Brain microvascular endothelial cell (primary cell): ENCODE results near the gene COL24A1.
"Not testable (repeated sequence)": the region's sequence is repeated elsewhere in the genome, so short reads cannot be mapped to it uniquely, and the experiment has no call there.

Experiments
- DNase-seq: peaks from one replicate; pipeline ENCODE4 v3.0.0-alpha.2; 2020
- H3K27ac ChIP-seq: fragments of 250-450 bp; sonication (Bioruptor Pico); 2 replicates; pipeline ENCODE4 v1.5.1; 2020; ENCODE audit warnings: mild to moderate bottlenecking, moderate library complexity
- H3K27me3 ChIP-seq: fragments of 250-450 bp; sonication (Bioruptor Pico); replicated peaks from 2 replicates; pipeline ENCODE4 v1.5.1; 2020; ENCODE audit warnings: mild to moderate bottlenecking
- H3K36me3 ChIP-seq: fragments of 250-450 bp; sonication (Bioruptor Pico); replicated peaks from 2 replicates; pipeline ENCODE4 v1.5.1; 2020; ENCODE audit warnings: mild to moderate bottlenecking
- H3K4me3 ChIP-seq: 2 replicates; pipeline ENCODE4 v1.5.1; 2011; ENCODE audit warnings: low read depth, mild to moderate bottlenecking, control low read depth, low read length, moderate library complexity
- in situ Hi-C: cut with HindIII; loops from 2 replicates; pipeline ENCODE4 v1.10.0; 2017; ENCODE audit warnings: low sequenced_read_pairs, low pct_ligation_motif_present
- TF ChIP-seq, protein P1 (sequence below): IDR thresholded peaks from 2 replicates; pipeline ENCODE4 v1.5.1; 2011; ENCODE audit warnings: low read depth, mild to moderate bottlenecking, moderate library complexity, low read length, control low read depth, inconsistent platforms; ENCODE audit errors: missing control alignments

Gene COL24A1

GRCh38 chr1:86085741-86086409, 70.7 kb downstream of the COL24A1 start:
- Histone ChIP-seq H3K27ac (no peak overlapping the region), H3K27me3 (no peaks in the 10 kb centered on the region), H3K4me3 (no peak overlapping the region), H3K36me3 (no peaks in the 10 kb centered on the region)
- in situ Hi-C loops: no loop called here
- TF ChIP-seq, protein P1, sequence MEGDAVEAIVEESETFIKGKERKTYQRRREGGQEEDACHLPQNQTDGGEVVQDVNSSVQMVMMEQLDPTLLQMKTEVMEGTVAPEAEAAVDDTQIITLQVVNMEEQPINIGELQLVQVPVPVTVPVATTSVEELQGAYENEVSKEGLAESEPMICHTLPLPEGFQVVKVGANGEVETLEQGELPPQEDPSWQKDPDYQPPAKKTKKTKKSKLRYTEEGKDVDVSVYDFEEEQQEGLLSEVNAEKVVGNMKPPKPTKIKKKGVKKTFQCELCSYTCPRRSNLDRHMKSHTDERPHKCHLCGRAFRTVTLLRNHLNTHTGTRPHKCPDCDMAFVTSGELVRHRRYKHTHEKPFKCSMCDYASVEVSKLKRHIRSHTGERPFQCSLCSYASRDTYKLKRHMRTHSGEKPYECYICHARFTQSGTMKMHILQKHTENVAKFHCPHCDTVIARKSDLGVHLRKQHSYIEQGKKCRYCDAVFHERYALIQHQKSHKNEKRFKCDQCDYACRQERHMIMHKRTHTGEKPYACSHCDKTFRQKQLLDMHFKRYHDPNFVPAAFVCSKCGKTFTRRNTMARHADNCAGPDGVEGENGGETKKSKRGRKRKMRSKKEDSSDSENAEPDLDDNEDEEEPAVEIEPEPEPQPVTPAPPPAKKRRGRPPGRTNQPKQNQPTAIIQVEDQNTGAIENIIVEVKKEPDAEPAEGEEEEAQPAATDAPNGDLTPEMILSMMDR: no peak
- no peak for DNase-seq

DNA sequence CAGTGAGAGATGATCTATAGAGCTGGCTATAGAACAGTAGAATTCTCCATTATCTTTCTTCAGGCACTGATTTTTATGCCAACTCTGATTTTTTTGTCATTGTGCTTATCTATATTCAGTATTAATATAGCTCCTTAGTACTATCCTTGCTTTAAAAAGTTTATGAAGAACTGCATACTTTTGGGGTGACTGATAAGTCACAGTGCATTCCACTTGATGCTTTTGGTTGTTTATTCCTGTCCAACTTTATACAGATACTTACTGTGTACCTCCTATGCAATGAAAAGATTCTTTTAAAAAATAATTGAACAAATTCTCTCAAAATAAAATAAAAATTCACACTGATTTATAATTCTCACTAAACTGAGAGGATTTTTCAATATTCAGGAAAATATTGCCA, 71.6 kb downstream of the COL24A1 start:
- H3K27ac ChIP-seq: no peak overlapping the region
- no peaks in the 10 kb centered on the region for H3K36me3 ChIP-seq
- TF ChIP-seq, protein P1: no peak
- no peak for DNase-seq
- in situ Hi-C loops: no loop called here
- H3K4me3 ChIP-seq: no peak overlapping the region
- H3K27me3 ChIP-seq: no peaks in the 10 kb centered on the region

- H3K36me3 ChIP-seq: no peaks in the 10 kb centered on the region
- TF ChIP-seq, protein P1: no peak
- in situ Hi-C loops: no loop called here
- H3K27ac ChIP-seq: no peak overlapping the region
- DNase-seq: no peak
- no peaks in the 10 kb centered on the region for H3K27me3 ChIP-seq
- no peak overlapping the region for H3K4me3 ChIP-seq
These were observed 74.4 kb downstream of the COL24A1 start for GRCh38 chr1:86082183-86082582.

DNA sequence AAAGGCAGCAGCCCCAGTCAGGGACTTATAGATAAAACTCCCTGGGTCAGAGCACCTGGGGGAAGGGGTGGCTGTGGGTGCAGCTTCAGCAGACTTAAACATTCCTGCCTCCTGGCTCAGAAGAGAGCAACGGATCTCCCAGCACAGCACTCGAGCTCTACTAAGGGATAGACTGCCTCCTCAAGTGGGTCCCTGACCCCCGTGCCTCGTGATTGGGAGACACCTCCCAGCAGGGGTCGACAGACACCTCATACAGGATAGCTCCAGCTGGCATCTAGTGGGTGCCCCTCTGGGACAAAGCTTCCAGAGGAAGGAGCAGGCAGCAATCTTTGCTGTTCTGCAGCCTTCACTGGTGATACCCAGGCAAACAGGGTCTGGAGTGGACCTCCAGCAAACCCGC, 84.1 kb downstream of the COL24A1 start:
- H3K36me3 ChIP-seq, in situ Hi-C loops, DNase-seq, H3K4me3 ChIP-seq, H3K27me3 ChIP-seq, H3K27ac ChIP-seq: not testable (repeated sequence)

GRCh38 chr1:86071870-86072269, 84.7 kb downstream of the COL24A1 start:
- H3K27ac ChIP-seq, in situ Hi-C loops: not testable (repeated sequence)

GRCh38 chr1:86069757-86070145, 86.8 kb downstream of the COL24A1 start:
- peak; percentile 65 for DNase-seq
- H3K36me3 ChIP-seq: no peaks in the 10 kb centered on the region
- TF ChIP-seq, protein P1: no peak
- no peaks in the 10 kb centered on the region for H3K27me3 ChIP-seq
- no peak overlapping the region for H3K4me3 ChIP-seq
- H3K27ac ChIP-seq: no peak overlapping the region
- in situ Hi-C loops: no loop called here

More at GRCh38 chr1:86071870-86072269, 84.7 kb downstream of the COL24A1 start:
- DNase-seq, H3K4me3 ChIP-seq, H3K36me3 ChIP-seq, H3K27me3 ChIP-seq: not testable (repeated sequence)
